Endothelial cell of umbilical vein (primary cell): ENCODE measurements around the gene NFIC.
A peak's percentile ranks its signal among the peaks of the same experiment; 100 is the strongest.

ENCODE experiments used
- EZH2 ChIP-seq: IDR thresholded peaks from 2 replicates; pipeline ENCODE4 v1.6.1; 2012; ENCODE audit warnings: borderline replicate concordance, low read depth, mild to moderate bottlenecking, moderate library complexity, low read length, inconsistent platforms; ENCODE audit not compliant: severe bottlenecking
- POLR2A ChIP-seq: IDR thresholded peaks from 2 replicates; pipeline ENCODE4 v1.6.1; 2012; ENCODE audit warnings: low read depth, mild to moderate bottlenecking, control low read depth, low read length
- POLR2AphosphoS5 ChIP-seq: IDR thresholded peaks from 2 replicates; pipeline ENCODE4 v1.6.1; 2012; ENCODE audit warnings: low read depth, mild to moderate bottlenecking, control low read depth, low read length, moderate library complexity; ENCODE audit not compliant: insufficient read depth
- TF ChIP-seq, protein P1 (sequence below), 2 donors: IDR thresholded peaks; 1 replicate in 1 of 2; 2 replicates in 1 of 2; pipeline ENCODE4 v1.5.1; 2011; ENCODE audit warnings: low read length in 2 of 2, mild to moderate bottlenecking in 2 of 2, moderate library complexity in 2 of 2, control low read depth in 1 of 2, inconsistent platforms in 1 of 2, low read depth in 1 of 2; ENCODE audit not compliant: insufficient read depth in 1 of 2; ENCODE audit errors: extremely low read depth in 1 of 2
- TF ChIP-seq, protein P2 (sequence below): IDR thresholded peaks from 2 replicates; pipeline ENCODE4 v1.6.1; 2011; ENCODE audit not compliant: insufficient read depth, insufficient read length

GRCh38 chr19:3471954-3472655 is 105.7 kb downstream of the NFIC start:
- TF ChIP-seq, protein P1, sequence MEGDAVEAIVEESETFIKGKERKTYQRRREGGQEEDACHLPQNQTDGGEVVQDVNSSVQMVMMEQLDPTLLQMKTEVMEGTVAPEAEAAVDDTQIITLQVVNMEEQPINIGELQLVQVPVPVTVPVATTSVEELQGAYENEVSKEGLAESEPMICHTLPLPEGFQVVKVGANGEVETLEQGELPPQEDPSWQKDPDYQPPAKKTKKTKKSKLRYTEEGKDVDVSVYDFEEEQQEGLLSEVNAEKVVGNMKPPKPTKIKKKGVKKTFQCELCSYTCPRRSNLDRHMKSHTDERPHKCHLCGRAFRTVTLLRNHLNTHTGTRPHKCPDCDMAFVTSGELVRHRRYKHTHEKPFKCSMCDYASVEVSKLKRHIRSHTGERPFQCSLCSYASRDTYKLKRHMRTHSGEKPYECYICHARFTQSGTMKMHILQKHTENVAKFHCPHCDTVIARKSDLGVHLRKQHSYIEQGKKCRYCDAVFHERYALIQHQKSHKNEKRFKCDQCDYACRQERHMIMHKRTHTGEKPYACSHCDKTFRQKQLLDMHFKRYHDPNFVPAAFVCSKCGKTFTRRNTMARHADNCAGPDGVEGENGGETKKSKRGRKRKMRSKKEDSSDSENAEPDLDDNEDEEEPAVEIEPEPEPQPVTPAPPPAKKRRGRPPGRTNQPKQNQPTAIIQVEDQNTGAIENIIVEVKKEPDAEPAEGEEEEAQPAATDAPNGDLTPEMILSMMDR (IDR thresholded peaks at IDR 0.05; ENCODE audit: extremely low read depth in 1 of 2, insufficient read depth in 1 of 2, low read depth in 1 of 2, low read length in 2 of 2) = peak; percentile 83 to 90
- no peak for TF ChIP-seq POLR2A
- TF ChIP-seq, protein P2, sequence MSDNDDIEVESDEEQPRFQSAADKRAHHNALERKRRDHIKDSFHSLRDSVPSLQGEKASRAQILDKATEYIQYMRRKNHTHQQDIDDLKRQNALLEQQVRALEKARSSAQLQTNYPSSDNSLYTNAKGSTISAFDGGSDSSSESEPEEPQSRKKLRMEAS = no peak
- no peak for TF ChIP-seq EZH2
- no peak for TF ChIP-seq POLR2AphosphoS5
